Activated naive CD8-positive, alpha-beta T cell treated with anti-CD3 and anti-CD28 coated beads, Interleukin-2, amount 50 U/mL, for 24 hours (primary cell): ENCODE measurements around the gene B9D2.
A peak's percentile ranks its signal among the peaks of the same experiment; 100 is the strongest.

Experiments
- ATAC-seq: fragments of 150-1000 bp; cut with Tn5 transposase; one replicate; pipeline ENCODE4 v1.10.0; 2021
- DNase-seq: peaks from one replicate; pipeline ENCODE4 v3.0.0; 2021
- H3K27ac Mint-ChIP-seq: one replicate; pipeline ENCODE4 v1.8.0; 2021; ENCODE audit warnings: mild to moderate bottlenecking, mixed read lengths
- H3K27me3 Mint-ChIP-seq: one replicate; pipeline ENCODE4 v1.8.0; 2021; ENCODE audit warnings: mixed read lengths
- H3K36me3 Mint-ChIP-seq: one replicate; pipeline ENCODE4 v1.8.0; 2021; ENCODE audit warnings: low read depth, mixed read lengths
- H3K4me1 Mint-ChIP-seq: one replicate; pipeline ENCODE4 v1.8.0; 2021; ENCODE audit warnings: mixed read lengths
- H3K4me3 Mint-ChIP-seq: one replicate; pipeline ENCODE4 v1.8.0; 2021; ENCODE audit warnings: mild to moderate bottlenecking, moderate library complexity, mixed read lengths
- H3K9me3 Mint-ChIP-seq: one replicate; pipeline ENCODE4 v1.8.0; 2021; ENCODE audit warnings: mixed read lengths

Gene B9D2

GRCh38 chr19:41332000-41332399, 31.9 kb downstream of the B9D2 start:
- Mint-ChIP-seq H3K9me3 (no peaks in the 10 kb centered on the region), H3K4me3 (no peak overlapping the region), H3K27ac (peak overlapping the region; percentile 52), H3K4me1 (peaks cover 59% of the 10 kb centered on the region), H3K36me3 (peaks cover 52% of the 10 kb centered on the region), H3K27me3 (no peaks in the 10 kb centered on the region)
- ATAC-seq (no peak), DNase-seq (no peak)

- no peak for DNase-seq
- peaks cover 54% of the 10 kb centered on the region for H3K36me3 Mint-ChIP-seq
- no peaks in the 10 kb centered on the region for H3K27me3 Mint-ChIP-seq
- H3K27ac Mint-ChIP-seq = peak overlapping the region; percentile 53
- peaks cover 66% of the 10 kb centered on the region for H3K4me1 Mint-ChIP-seq
- no peak overlapping the region for H3K4me3 Mint-ChIP-seq
- no peaks in the 10 kb centered on the region for H3K9me3 Mint-ChIP-seq
- no peak for ATAC-seq
These were observed 32.8 kb downstream of the B9D2 start for GRCh38 chr19:41330946-41331678.

GRCh38 chr19:41330481-41330880, 33.5 kb downstream of the B9D2 start:
- Mint-ChIP-seq H3K36me3 (peaks cover 53% of the 10 kb centered on the region), H3K27ac (peak overlapping the region; percentile 69), H3K4me3 (no peak overlapping the region), H3K4me1 (peaks cover 63% of the 10 kb centered on the region), H3K27me3 (no peaks in the 10 kb centered on the region), H3K9me3 (no peaks in the 10 kb centered on the region)
- ATAC-seq (no peak), DNase-seq (no peak)

- ATAC-seq = no peak
- no peaks in the 10 kb centered on the region for H3K9me3 Mint-ChIP-seq
- peak overlapping the region; percentile 75 for H3K4me3 Mint-ChIP-seq
- H3K4me1 Mint-ChIP-seq = peaks cover 68% of the 10 kb centered on the region
- H3K36me3 Mint-ChIP-seq = peaks cover 49% of the 10 kb centered on the region
- no peaks in the 10 kb centered on the region for H3K27me3 Mint-ChIP-seq
- no peak for DNase-seq
- peak overlapping the region; percentile 96 for H3K27ac Mint-ChIP-seq
These were observed 35.1 kb downstream of the B9D2 start for GRCh38 chr19:41328842-41329225.

GRCh38 chr19:41328157-41328841, 35.6 kb downstream of the B9D2 start:
- Mint-ChIP-seq H3K36me3 (peaks cover 46% of the 10 kb centered on the region), H3K4me3 (peak overlapping the region; percentile 75), H3K27me3 (no peaks in the 10 kb centered on the region), H3K27ac (peak overlapping the region; percentile 96), H3K4me1 (peaks cover 69% of the 10 kb centered on the region), H3K9me3 (no peaks in the 10 kb centered on the region)
- DNase-seq (no peak), ATAC-seq (peak; percentile 75)

- H3K36me3 Mint-ChIP-seq = peaks cover 44% of the 10 kb centered on the region
These were observed 36.3 kb downstream of the B9D2 start for GRCh38 chr19:41327576-41328156.

GRCh38 chr19:41327076-41327575, 36.8 kb downstream of the B9D2 start:
- Mint-ChIP-seq H3K36me3 (peaks cover 39% of the 10 kb centered on the region), H3K4me1 (peaks cover 72% of the 10 kb centered on the region), H3K27ac (peak overlapping the region; percentile 93), H3K27me3 (no peaks in the 10 kb centered on the region), H3K4me3 (peak overlapping the region; percentile 75), H3K9me3 (no peaks in the 10 kb centered on the region)
- ATAC-seq = no peak
- no peak for DNase-seq

More at GRCh38 chr19:41327576-41328156, 36.3 kb downstream of the B9D2 start:
- Mint-ChIP-seq H3K27me3 (no peaks in the 10 kb centered on the region), H3K4me3 (peak overlapping the region; percentile 75), H3K4me1 (peaks cover 72% of the 10 kb centered on the region), H3K9me3 (no peaks in the 10 kb centered on the region), H3K27ac (peak overlapping the region; percentile 96)
- ATAC-seq = peak; percentile 66
- DNase-seq = peak; percentile 84

GRCh38 chr19:41325947-41326706, 37.8 kb downstream of the B9D2 start:
- no peaks in the 10 kb centered on the region for H3K27me3 Mint-ChIP-seq
- peaks cover 69% of the 10 kb centered on the region for H3K4me1 Mint-ChIP-seq
- H3K4me3 Mint-ChIP-seq = peak overlapping the region; percentile 75
- peak overlapping the region; percentile 93 for H3K27ac Mint-ChIP-seq
- H3K9me3 Mint-ChIP-seq = no peaks in the 10 kb centered on the region
- H3K36me3 Mint-ChIP-seq = peaks cover 31% of the 10 kb centered on the region
- DNase-seq (no peak), ATAC-seq (no peak)

GRCh38 chr19:41325640-41325946, 38.4 kb downstream of the B9D2 start:
- DNase-seq (no peak), ATAC-seq (no peak)
- H3K27me3 Mint-ChIP-seq = no peaks in the 10 kb centered on the region
- no peak overlapping the region for H3K4me3 Mint-ChIP-seq
- H3K36me3 Mint-ChIP-seq = peaks cover 30% of the 10 kb centered on the region
- H3K4me1 Mint-ChIP-seq = peaks cover 68% of the 10 kb centered on the region
- H3K9me3 Mint-ChIP-seq = no peaks in the 10 kb centered on the region
- peak overlapping the region; percentile 77 for H3K27ac Mint-ChIP-seq

- DNase-seq (no peak), ATAC-seq (no peak)
- H3K27me3 Mint-ChIP-seq = no peaks in the 10 kb centered on the region
- H3K4me3 Mint-ChIP-seq = no peak overlapping the region
- H3K36me3 Mint-ChIP-seq = peaks cover 27% of the 10 kb centered on the region
- H3K27ac Mint-ChIP-seq = peak overlapping the region; percentile 87
- H3K4me1 Mint-ChIP-seq = peaks cover 65% of the 10 kb centered on the region
- H3K9me3 Mint-ChIP-seq = no peaks in the 10 kb centered on the region
These were observed 38.9 kb downstream of the B9D2 start for GRCh38 chr19:41324921-41325639.

- Mint-ChIP-seq H3K36me3 (peaks cover 27% of the 10 kb centered on the region), H3K4me3 (no peak overlapping the region), H3K4me1 (peaks cover 63% of the 10 kb centered on the region), H3K9me3 (no peaks in the 10 kb centered on the region), H3K27ac (peak overlapping the region; percentile 87), H3K27me3 (no peaks in the 10 kb centered on the region)
- DNase-seq = no peak
- no peak for ATAC-seq
These were observed 39.7 kb downstream of the B9D2 start for GRCh38 chr19:41324231-41324702.

GRCh38 chr19:41323430-41324125, 40.4 kb downstream of the B9D2 start:
- Mint-ChIP-seq H3K4me3 (no peak overlapping the region), H3K4me1 (peaks cover 56% of the 10 kb centered on the region)

GRCh38 chr19:41323023-41323422, 40.9 kb downstream of the B9D2 start:
- Mint-ChIP-seq H3K27me3 (no peaks in the 10 kb centered on the region), H3K27ac (peak overlapping the region; percentile 75), H3K4me3 (no peak overlapping the region), H3K9me3 (no peaks in the 10 kb centered on the region), H3K36me3 (peaks cover 24% of the 10 kb centered on the region), H3K4me1 (peaks cover 50% of the 10 kb centered on the region)
- ATAC-seq = no peak
- DNase-seq = no peak

More at GRCh38 chr19:41323430-41324125, 40.4 kb downstream of the B9D2 start:
- Mint-ChIP-seq H3K9me3 (no peaks in the 10 kb centered on the region), H3K27ac (peak overlapping the region; percentile 75), H3K27me3 (no peaks in the 10 kb centered on the region), H3K36me3 (peaks cover 25% of the 10 kb centered on the region)
- no peak for ATAC-seq
- no peak for DNase-seq
